AG08395 (cell line): ENCODE results near the gene DPM2.

Source experiments
- DNase-seq: peaks from one replicate; pipeline ENCODE4 v3.0.0; 2012; ENCODE audit warnings: mixed read lengths, low spot score

The DPM2 gene

GRCh38 chr9:127918183-127919107, 19.2 kb downstream of the DPM2 start:
- DNase-seq: no peak

- DNase-seq: no peak
These were observed 20.1 kb downstream of the DPM2 start for GRCh38 chr9:127917603-127918002.

GRCh38 chr9:127916720-127917581, 20.7 kb downstream of the DPM2 start, which contains the start of gene ST6GALNAC4:
TSS of gene ST6GALNAC4 (minus strand) at chr9:127917041. CDS start at chr9:127916419, 622 bp downstream.
- peak; percentile 97 for DNase-seq

- no peak for DNase-seq
These were observed 21.6 kb downstream of the DPM2 start for GRCh38 chr9:127915801-127916719.

DNA sequence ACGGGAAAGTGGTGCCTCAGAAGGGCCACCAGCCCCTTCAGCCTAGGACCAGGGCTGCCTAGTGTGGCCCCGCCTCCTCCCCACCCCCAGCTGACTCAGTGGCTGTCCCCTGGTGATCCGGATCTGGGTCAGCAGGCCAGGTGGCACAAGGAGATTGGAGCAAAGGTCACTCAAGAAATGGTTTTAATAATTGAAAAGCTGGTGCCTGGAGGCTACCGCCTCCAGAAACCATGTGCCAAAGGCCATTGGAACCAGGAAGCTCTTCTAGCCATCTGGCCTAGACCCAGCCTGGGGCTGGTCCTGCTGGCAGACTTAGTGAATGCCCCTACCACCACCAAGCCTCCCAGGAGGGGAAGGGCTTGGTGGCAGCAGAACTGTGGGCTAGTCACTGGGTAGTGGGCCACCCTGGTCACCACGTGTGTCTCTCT, 22.3 kb downstream of the DPM2 start:
- no peak for DNase-seq

DNA sequence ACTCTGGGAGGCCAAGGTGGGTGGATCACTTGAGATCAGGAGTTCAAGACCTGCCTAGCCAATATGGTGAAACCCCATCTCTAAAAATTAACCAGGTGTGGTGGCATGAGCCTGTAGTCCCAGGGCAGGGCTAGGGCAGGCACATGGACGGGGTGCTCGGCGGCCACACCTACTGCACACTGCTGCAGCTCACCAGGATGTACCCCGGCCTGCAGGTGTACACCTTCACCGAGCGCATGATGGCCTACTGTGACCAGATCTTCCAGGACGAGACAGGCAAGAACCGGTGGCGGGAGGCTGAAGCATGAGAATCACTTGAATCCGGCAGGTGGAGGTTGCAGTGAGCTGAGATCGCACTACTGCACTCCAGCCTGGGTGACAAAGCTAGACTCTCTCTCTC, 24.0 kb downstream of the DPM2 start:
- no peak for DNase-seq

GRCh38 chr9:127912882-127913281, 24.8 kb downstream of the DPM2 start:
- no peak for DNase-seq

- no peak for DNase-seq
These were observed 25.4 kb downstream of the DPM2 start for GRCh38 chr9:127912296-127912695.

GRCh38 chr9:127910613-127911205, 26.9 kb downstream of the DPM2 start:
- DNase-seq: peak; percentile 51

DNA sequence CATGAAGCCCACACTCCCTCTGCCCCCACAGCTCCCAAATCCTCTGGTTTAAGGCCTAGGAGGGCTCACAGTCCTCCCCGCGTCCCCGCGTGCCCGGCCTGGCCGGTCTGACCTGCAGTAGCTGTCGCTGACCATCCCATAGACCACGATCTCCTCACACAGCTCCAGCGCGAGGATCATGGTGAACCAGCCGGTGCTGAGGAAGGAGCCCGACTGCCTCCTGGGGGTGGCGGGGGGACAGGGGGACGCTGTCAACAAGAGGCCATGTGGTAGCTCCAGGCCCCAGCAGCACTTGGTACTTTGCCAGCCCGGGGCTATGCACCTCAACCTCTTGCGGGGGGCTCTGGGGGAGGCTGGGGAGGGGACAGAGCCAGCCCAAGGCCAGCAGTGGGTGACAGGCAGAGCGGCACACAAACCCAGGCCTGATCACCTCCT, 27.8 kb downstream of the DPM2 start:
- no peak for DNase-seq

DNA sequence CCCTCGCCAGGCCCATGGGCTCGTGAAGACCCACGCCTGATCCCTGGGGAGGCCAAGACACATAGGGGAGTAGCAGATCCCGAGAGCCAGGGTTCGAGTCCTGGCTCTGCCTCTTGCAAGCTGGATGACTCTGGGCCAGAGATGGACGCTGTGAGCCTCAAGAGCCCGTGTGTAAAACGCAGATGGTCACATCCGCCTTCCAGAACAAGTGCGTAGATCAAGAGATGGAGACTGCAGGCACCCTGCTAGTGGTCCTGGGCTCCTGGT, 29.1 kb downstream of the DPM2 start:
- no peak for DNase-seq

DNA sequence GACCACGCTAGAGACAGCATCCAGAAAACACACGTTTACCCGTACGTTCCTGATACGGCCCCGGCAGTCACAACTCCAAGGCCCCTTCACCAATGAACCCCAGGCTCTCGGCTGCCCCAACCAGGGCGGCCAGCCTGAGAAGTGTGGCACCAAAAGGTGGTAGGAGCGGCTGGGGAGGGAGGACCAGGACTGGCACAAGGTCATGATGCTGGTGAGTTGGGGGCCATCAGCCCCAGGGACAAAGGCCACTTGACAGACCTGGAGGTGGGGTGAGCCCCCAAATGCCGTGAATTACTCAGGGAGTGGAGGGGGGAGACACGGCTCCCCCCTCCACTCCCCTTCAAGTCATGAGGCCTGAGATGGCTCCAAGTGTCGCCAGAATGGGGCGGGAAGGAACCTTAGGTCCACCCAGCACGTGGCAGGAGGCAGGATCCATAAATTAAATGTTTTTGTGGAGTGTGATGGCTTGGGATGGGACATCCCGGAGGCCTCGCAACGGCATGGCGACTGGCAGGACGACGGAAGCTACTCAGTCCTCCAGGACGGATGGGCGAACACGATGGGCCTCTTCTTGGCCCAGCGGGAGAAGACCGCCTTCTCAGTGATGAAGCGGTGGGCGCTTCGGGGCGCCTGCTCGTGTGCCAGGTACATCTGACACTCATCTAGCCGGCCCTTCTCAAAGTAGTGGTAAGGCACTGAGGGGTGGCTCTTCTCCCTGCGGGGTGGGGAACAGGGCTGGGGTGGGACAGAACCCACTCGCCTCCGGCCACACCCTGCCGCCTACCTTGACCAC, 29.6 kb downstream of the DPM2 start:
- DNase-seq: no peak

- no peak for DNase-seq
These were observed 31.9 kb downstream of the DPM2 start for GRCh38 chr9:127905788-127906191.

DNA sequence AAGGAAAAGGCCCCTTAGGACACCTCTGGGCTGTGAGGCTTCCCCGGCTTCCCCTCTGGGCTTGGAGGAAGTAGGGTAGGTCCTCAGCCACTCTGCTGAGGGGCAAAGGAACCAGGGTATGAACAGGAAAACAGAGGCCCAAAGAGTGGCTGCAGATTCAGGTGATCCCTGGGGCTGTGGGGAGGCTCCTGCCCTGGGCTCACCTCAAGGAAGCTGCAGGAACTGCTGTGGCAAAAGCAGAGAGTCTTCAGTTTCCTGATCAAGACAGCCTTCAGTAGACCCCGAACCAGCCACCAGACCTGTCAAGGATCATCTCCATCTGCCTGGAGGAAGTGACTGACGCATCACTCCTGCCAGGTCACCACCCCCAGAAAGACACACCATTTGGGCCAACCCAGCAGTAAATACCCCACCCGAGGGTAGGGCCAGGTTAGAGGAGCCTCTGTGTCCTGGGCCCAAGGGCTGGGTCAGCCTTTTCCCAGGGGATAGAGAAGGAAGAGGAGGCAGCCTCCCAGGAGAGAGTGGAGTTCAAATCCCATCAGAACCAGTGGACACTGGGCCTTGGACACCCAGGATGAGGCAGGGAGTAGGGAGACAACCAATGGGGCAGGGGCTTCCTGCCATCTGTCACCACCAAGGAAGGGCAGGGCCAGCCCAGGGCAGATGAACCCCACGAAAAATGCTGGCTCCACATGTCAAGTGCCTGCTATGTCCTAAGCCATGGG, 32.5 kb downstream of the DPM2 start:
- DNase-seq: no peak

DNA sequence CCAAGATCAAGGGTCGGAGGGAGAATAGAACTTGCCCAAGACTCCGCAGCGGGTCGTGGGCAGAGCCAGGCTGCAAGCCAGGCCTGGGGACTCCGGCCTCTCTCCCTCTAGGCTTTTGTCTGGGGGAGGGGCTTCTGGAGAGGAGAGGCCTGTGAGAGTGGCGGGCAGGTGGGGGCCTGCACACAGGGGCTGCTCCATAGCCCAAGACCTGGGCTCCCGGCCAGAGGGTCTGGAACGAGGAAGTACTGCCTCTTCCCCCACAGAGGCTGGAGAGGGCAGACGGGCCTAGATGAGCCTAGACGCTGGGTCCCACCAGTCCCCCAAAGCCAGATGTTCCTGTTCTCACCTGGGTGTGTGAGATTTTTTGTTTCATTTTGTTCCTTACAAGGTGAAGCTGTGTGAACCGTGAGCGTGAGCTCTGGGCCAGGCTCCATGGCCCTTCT, 33.1 kb downstream of the DPM2 start:
- DNase-seq: no peak

DNA sequence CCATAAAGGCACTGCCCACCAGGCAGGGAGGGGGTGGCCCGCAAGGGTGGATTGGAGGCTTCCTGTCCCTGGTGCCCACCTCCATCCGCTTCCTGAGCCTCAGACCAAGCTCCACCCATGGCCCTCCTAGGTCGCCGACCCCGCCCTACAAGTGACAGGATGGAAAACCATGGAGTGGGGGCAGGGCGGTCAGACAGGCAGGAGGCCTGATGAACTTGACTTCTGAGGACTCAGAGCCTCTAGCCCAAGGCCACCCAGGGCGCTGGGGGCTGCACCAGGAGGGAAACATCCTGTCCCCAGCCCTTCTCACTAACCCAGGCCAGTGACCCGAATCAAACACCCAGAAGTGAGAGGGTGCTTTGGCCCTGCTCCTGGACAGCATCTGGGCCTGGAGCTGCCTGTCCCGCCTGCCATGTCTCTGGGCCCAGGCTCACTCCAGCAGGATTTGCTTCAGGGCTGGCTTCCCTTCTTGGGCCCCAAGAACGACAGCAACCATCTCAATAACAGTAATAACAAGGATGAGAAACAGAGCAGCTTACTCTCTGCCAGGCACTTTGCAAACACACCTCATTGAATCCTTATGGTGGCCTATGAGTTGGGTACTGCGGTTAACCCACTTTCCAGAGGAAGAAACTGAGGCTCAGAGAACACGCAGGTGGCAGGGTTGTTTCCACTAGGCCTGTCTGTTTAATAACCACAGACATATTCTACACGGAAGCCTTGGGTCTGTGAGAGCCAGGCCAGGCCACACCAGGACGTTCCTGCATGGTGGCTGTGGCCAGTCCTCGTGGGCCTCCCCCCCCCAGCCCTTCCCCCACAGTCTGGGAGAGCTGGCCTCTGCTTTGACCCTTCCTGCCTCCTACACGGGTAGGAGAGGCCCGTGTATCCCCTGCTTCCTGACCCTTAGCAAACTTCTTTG, 33.8 kb downstream of the DPM2 start:
- DNase-seq: no peak

GRCh38 chr9:127899128-127899943, 38.3 kb downstream of the DPM2 start, which contains the start of gene ST6GALNAC6:
TSS of gene ST6GALNAC6 (minus strand) at chr9:127899603. CDS start at chr9:127897981, 1,622 bp downstream.
- peak; percentile 89 for DNase-seq
